Stimulated activated naive B cell treated with anti-CD40 and anti-IgM and Interleukin-4, amounts not matched to agents 10 μg/mL and 1 μg/mL and 100 μg/mL, for 72 hours (primary cell): ENCODE measurements around the gene KCND3.

Experiments used
- ATAC-seq, 2 donors: fragments of 150-1000 bp; cut with Tn5 transposase; replicated peaks; 2 replicates each; pipeline ENCODE4 v1.10.0; 2021; ENCODE audit warnings: moderate library complexity in 1 of 2
- DNase-seq: peaks from one replicate; pipeline ENCODE4 v3.0.0; 2021
- H3K27ac Mint-ChIP-seq: one replicate; pipeline ENCODE4 v1.8.0; 2022; ENCODE audit warnings: mild to moderate bottlenecking, mixed read lengths
- H3K27me3 Mint-ChIP-seq, 2 donors: one replicate each; pipeline ENCODE4 v1.8.0; 2022; ENCODE audit warnings: mixed read lengths in 2 of 2
- H3K36me3 Mint-ChIP-seq, 2 donors: one replicate each; pipeline ENCODE4 v1.8.0; 2022; ENCODE audit warnings: mixed read lengths in 2 of 2, mild to moderate bottlenecking in 1 of 2
- H3K4me1 Mint-ChIP-seq, 2 donors: one replicate each; pipeline ENCODE4 v1.8.0; 2022; ENCODE audit warnings: mixed read lengths in 2 of 2, mild to moderate bottlenecking in 1 of 2
- H3K4me3 Mint-ChIP-seq, 2 donors: one replicate each; pipeline ENCODE4 v1.8.0; 2022; ENCODE audit warnings: mild to moderate bottlenecking in 2 of 2, mixed read lengths in 2 of 2, moderate library complexity in 1 of 2
- H3K9me3 Mint-ChIP-seq, 2 donors: one replicate each; pipeline ENCODE4 v1.8.0; 2022; ENCODE audit warnings: mixed read lengths in 2 of 2, mild to moderate bottlenecking in 1 of 2

The KCND3 gene

GRCh38 chr1:111930356-111930755 is 59.1 kb downstream of the KCND3 start:
- H3K36me3 Mint-ChIP-seq, result no peaks in the 10 kb centered on the region
- no peak for ATAC-seq
- H3K4me3 Mint-ChIP-seq, result no peak overlapping the region
- no peaks in the 10 kb centered on the region for H3K9me3 Mint-ChIP-seq
- H3K27me3 Mint-ChIP-seq, result peaks cover 13 to 18% of the 10 kb centered on the region in 2 donors
- H3K27ac Mint-ChIP-seq, result no peak overlapping the region
- H3K4me1 Mint-ChIP-seq, result no peaks in the 10 kb centered on the region
- no peak for DNase-seq

GRCh38 chr1:111928531-111928930 is 60.9 kb downstream of the KCND3 start:
- no peak overlapping the region for H3K27ac Mint-ChIP-seq
- ATAC-seq (no peak), DNase-seq (no peak)
- H3K4me3 Mint-ChIP-seq, result no peak overlapping the region
- H3K4me1 Mint-ChIP-seq, result no peaks in the 10 kb centered on the region
- no peaks in the 10 kb centered on the region for H3K36me3 Mint-ChIP-seq
- H3K27me3 Mint-ChIP-seq, result peaks cover 13 to 18% of the 10 kb centered on the region in 2 donors
- no peaks in the 10 kb centered on the region for H3K9me3 Mint-ChIP-seq

GRCh38 chr1:111927652-111928051 is 61.8 kb downstream of the KCND3 start:
- Mint-ChIP-seq H3K4me1 (no peaks in the 10 kb centered on the region), H3K27me3 (peaks cover 13 to 18% of the 10 kb centered on the region in 2 donors), H3K4me3 (no peak overlapping the region), H3K36me3 (no peaks in the 10 kb centered on the region), H3K27ac (no peak overlapping the region), H3K9me3 (no peaks in the 10 kb centered on the region)
- no peak for DNase-seq
- no peak for ATAC-seq

- Mint-ChIP-seq H3K27me3 (peaks cover 28 to 30% of the 10 kb centered on the region in 2 donors), H3K4me3 (no peak overlapping the region)
These were observed 64.7 kb downstream of the KCND3 start for GRCh38 chr1:111924786-111925185.

GRCh38 chr1:111923766-111924165 is 65.7 kb downstream of the KCND3 start:
- H3K9me3 Mint-ChIP-seq, result peaks cover 0 to 2% of the 10 kb centered on the region in 2 donors
- H3K27me3 Mint-ChIP-seq, result peaks cover 29 to 35% of the 10 kb centered on the region in 2 donors
- no peak overlapping the region for H3K27ac Mint-ChIP-seq
- no peaks in the 10 kb centered on the region for H3K36me3 Mint-ChIP-seq
- peaks cover 0 to 4% of the 10 kb centered on the region in 2 donors for H3K4me1 Mint-ChIP-seq
- DNase-seq (no peak), ATAC-seq (no peak)
- H3K4me3 Mint-ChIP-seq, result no peak overlapping the region

More at GRCh38 chr1:111924786-111925185, 64.7 kb downstream of the KCND3 start:
- ATAC-seq (no peak), DNase-seq (no peak)
- no peaks in the 10 kb centered on the region for H3K36me3 Mint-ChIP-seq
- peaks cover 0 to 4% of the 10 kb centered on the region in 2 donors for H3K4me1 Mint-ChIP-seq
- H3K27ac Mint-ChIP-seq, result no peak overlapping the region
- peaks cover 0 to 2% of the 10 kb centered on the region in 2 donors for H3K9me3 Mint-ChIP-seq

DNA sequence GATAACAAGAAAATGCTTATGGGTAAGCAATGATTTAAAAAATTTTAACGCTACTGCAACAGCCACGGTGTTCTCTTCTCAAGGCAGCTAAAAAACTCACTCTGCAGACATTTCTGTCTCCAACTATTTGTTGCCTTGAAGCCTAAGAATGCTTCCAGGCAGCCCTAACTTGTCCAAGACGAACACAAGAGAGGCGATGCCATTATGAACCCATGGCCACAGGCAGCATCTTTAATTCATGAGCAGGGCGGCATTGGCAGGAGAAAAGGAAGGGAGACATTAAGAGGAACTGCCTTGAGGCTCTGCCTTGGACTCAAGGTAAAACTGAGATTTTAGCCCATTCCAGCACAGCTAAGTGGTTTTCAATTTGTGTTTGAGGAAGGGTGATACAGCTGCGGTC is 67.5 kb downstream of the KCND3 start:
- Mint-ChIP-seq H3K27ac (no peak overlapping the region), H3K4me3 (no peak overlapping the region), H3K9me3 (peaks cover 0 to 2% of the 10 kb centered on the region in 2 donors), H3K27me3 (peaks cover 35 to 42% of the 10 kb centered on the region in 2 donors), H3K36me3 (no peaks in the 10 kb centered on the region), H3K4me1 (peaks cover 0 to 4% of the 10 kb centered on the region in 2 donors)
- no peak for ATAC-seq
- no peak for DNase-seq

DNA sequence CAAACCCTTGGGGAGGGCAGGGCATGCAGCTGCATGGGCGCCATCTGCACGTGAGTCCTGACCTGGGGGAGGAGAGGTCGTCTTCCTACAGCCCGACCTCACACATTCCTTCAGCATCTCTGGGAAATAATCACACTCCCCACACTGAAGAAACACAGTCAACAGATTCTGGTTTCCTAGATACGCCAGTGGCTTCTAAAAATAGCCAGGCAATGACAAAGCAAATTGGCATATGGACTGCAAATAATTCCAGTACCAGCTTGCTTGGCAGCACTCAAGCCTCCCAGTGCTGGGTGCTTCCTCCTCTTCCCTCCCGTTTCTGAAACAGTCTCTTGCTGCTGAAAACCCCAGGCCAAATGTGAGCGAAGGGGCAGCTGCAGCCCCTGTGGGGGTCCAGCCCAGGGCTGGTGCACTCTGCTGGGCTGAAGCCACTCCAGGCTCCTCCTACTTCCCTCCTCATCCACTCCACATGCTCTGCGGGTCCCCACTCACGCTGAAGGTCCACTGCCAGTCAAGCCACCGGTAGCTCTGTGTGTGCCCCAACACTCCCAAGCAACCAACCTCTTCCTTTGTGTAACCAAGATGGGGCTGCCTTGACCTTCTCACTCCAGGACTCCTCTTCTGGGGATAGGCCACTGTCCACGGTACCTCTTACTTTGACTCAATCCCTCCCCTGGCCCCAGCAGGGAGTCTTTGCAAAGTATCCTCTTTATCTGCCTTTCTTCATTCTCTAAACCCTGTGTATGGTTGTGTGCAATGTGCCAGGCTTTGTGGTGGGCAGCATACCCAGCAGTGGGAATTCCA is 69.0 kb downstream of the KCND3 start:
- H3K9me3 Mint-ChIP-seq, result peaks cover 0 to 2% of the 10 kb centered on the region in 2 donors
- H3K36me3 Mint-ChIP-seq, result no peaks in the 10 kb centered on the region
- ATAC-seq, result no peak
- peak overlapping the region; percentile 27 for H3K27ac Mint-ChIP-seq
- no peak overlapping the region for H3K4me3 Mint-ChIP-seq
- H3K4me1 Mint-ChIP-seq, result peaks cover 0 to 4% of the 10 kb centered on the region in 2 donors
- DNase-seq, result no peak
- peaks cover 35 to 39% of the 10 kb centered on the region in 2 donors for H3K27me3 Mint-ChIP-seq

DNA sequence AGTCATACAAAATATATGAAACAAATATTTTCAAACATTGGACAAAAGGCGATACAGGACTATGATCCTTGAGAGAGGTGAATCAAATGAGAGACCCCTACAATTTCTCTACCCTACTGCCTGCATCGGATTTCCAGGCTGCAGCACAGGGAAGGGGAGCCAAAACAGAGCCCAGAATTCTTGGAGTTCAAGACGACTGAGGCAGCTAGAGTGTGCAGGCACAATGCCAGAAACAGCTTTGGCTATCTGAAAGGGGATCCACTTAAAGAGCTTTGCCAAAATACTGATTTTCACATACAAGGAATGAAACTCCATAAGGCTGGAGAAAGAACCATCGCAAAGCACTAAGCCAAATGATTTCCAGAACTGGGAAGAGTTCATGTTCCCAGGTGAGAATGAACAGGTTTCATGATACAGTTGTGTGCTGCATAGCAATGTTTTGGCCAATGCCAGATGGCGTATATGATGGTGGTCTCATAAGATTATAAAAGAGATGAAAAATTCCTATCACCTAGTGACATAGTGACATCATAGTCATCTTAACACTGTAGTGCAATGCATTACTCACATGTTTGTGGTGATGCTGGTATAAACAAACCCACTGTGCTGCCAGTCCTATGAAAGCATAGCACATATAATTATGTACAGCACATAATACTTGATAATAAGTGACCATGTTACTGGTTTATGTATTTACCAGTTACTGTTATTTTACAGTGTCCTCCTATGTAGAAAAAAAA is 77.5 kb downstream of the KCND3 start:
- no peak for ATAC-seq
- peaks cover 18 to 50% of the 10 kb centered on the region in 2 donors for H3K27me3 Mint-ChIP-seq
- no peaks in the 10 kb centered on the region for H3K4me1 Mint-ChIP-seq
- peaks cover 0 to 4% of the 10 kb centered on the region in 2 donors for H3K9me3 Mint-ChIP-seq
- H3K36me3 Mint-ChIP-seq, result peaks cover 0 to 1% of the 10 kb centered on the region in 2 donors
- H3K4me3 Mint-ChIP-seq, result no peak overlapping the region
- H3K27ac Mint-ChIP-seq, result no peak overlapping the region
- no peak for DNase-seq

- Mint-ChIP-seq H3K9me3 (peaks cover 0 to 4% of the 10 kb centered on the region in 2 donors), H3K27me3 (peaks cover 23 to 56% of the 10 kb centered on the region in 2 donors), H3K4me3 (no peak overlapping the region), H3K27ac (no peak overlapping the region), H3K4me1 (no peaks in the 10 kb centered on the region), H3K36me3 (peaks cover 0 to 1% of the 10 kb centered on the region in 2 donors)
- ATAC-seq (no peak), DNase-seq (no peak)
These were observed 78.4 kb downstream of the KCND3 start for GRCh38 chr1:111911061-111911460.

GRCh38 chr1:111909030-111909429 is 80.4 kb downstream of the KCND3 start:
- H3K27ac Mint-ChIP-seq, result no peak overlapping the region
- H3K36me3 Mint-ChIP-seq, result no peaks in the 10 kb centered on the region
- no peak for DNase-seq
- no peak for ATAC-seq
- peaks cover 28 to 51% of the 10 kb centered on the region in 2 donors for H3K27me3 Mint-ChIP-seq
- no peaks in the 10 kb centered on the region for H3K9me3 Mint-ChIP-seq
- no peaks in the 10 kb centered on the region for H3K4me1 Mint-ChIP-seq
- H3K4me3 Mint-ChIP-seq, result no peak overlapping the region

DNA sequence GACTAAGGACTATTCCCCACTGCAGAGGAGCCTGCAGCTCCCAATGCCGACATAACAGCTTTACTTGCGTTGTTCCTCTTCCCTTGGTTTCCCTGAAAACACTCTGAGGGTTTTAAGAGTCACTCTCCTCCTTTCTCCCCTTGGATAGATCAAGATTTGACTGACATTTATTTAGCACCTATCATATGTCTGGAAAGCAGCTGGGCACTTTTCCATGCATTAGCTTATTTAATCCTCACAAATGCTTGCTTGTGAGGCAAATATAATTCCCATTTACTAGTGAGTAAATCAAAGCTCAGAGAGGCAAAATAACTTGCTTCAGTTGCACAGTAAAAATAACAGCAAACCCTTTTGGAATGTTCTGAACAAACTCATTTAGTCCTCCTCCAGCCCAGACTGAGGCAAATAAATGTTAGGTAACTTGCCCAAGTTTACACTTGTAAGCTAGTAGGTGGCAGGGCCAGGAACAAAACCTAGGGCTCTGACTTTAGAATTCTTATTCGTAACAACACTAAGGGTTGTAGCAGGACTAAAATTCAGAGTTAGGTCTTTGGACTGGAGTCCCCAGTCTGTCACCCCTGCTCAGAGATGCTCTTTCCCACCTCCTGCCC is 81.4 kb downstream of the KCND3 start:
- Mint-ChIP-seq H3K27ac (no peak overlapping the region), H3K36me3 (no peaks in the 10 kb centered on the region), H3K4me3 (no peak overlapping the region), H3K27me3 (peaks cover 22 to 44% of the 10 kb centered on the region in 2 donors), H3K4me1 (no peaks in the 10 kb centered on the region), H3K9me3 (no peaks in the 10 kb centered on the region)
- DNase-seq (no peak), ATAC-seq (no peak)

- no peak overlapping the region for H3K27ac Mint-ChIP-seq
- ATAC-seq (no peak), DNase-seq (no peak)
- no peaks in the 10 kb centered on the region for H3K4me1 Mint-ChIP-seq
- H3K4me3 Mint-ChIP-seq, result no peak overlapping the region
- H3K36me3 Mint-ChIP-seq, result no peaks in the 10 kb centered on the region
- peaks cover 21 to 44% of the 10 kb centered on the region in 2 donors for H3K27me3 Mint-ChIP-seq
- no peaks in the 10 kb centered on the region for H3K9me3 Mint-ChIP-seq
These were observed 82.1 kb downstream of the KCND3 start for GRCh38 chr1:111907321-111907720.

GRCh38 chr1:111906816-111907215 is 82.7 kb downstream of the KCND3 start:
- Mint-ChIP-seq H3K4me1 (no peaks in the 10 kb centered on the region), H3K9me3 (no peaks in the 10 kb centered on the region), H3K36me3 (no peaks in the 10 kb centered on the region), H3K4me3 (no peak overlapping the region), H3K27me3 (peaks cover 21 to 44% of the 10 kb centered on the region in 2 donors), H3K27ac (no peak overlapping the region)
- DNase-seq, result no peak
- no peak for ATAC-seq

DNA sequence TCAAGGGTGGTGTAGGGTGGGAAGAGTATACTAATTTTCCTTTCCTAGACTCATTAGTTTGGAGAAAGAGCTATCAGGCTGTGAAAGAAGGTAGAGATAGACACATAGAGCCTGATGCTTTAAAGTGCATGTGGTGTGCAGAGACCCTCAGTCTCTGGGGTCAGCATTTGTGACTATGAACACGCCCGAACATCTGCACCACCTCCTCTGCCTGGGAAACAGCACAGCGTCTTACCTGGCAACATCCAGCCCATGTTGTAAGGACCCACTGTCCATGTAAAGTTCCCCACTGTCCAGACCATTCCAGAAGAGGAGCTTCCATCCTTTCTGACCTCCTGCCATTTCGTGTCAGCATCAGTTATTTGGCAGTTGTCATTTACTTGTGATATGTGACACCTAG is 83.4 kb downstream of the KCND3 start:
- H3K27ac Mint-ChIP-seq, result no peak overlapping the region
- no peak overlapping the region for H3K4me3 Mint-ChIP-seq
- DNase-seq, result no peak
- ATAC-seq, result no peak
- peaks cover 21 to 41% of the 10 kb centered on the region in 2 donors for H3K27me3 Mint-ChIP-seq
- H3K4me1 Mint-ChIP-seq, result no peaks in the 10 kb centered on the region
- H3K9me3 Mint-ChIP-seq, result no peaks in the 10 kb centered on the region
- H3K36me3 Mint-ChIP-seq, result no peaks in the 10 kb centered on the region
